Measurements from ENCODE around the gene NDOR1. TPM values are rescaled to one million over a fixed set of nuclear protein-coding genes. Genes with fewer than 3 reads are reported as not detected.

The NDOR1 gene
- total RNA-seq, 4 donors from 2014 or later, result 6.5 to 12.3 (median 8.0) TPM

DNA sequence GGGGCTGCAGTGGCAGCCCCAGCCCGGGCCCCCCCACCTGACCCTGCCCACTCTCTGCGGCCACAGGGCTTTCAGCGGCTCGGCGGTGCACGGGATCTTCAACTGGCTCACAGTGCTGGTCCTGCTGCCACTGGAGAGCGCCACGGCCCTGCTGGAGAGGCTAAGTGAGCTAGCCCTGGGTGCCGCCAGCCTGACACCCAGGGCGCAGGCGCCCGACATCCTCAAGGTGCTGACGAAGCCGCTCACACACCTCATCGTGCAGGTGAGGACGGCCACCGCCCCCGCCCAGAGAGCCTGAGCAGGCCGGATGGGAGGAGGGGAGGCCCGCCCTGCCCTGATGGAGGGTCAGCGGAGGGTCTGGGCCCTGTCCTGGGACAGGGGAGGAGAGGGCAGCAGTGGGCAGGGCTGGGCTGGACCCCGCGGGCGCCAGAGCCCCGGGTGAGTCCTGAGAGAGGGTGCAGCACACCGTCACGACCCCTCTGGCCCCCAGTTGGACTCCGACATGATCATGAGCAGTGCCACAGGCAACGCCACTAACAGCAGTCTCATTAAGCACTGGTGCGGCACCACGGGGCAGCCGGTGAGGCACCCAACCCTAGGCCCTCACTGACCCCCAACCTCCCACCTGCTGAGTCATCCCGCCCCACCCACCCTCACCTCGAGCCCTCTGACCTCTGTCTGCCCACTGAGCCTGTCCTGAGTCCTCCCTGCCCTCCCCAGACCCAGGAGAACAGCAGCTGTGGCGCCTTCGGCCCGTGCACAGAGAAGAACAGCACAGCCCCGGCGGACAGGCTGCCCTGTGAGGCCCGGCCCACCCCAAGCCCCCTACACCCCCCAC, 27.9 kb downstream of the NDOR1 start:
- intact Hi-C loops (cut with DNase I), result no loop called here
- H3K4me3 ChIP-seq, result no peak overlapping the region
- no peak overlapping the region for H3K27ac ChIP-seq (replicated peaks in 1 of 4)
- peaks cover 0 to 69% (median 42%) of the 10 kb centered on the region in 4 donors for H3K27me3 ChIP-seq
- no peak for TF ChIP-seq POLR2A (IDR thresholded peaks at IDR 0.05; ENCODE audit: low read depth)
- TF ChIP-seq POLR2AphosphoS5 (IDR thresholded peaks at IDR 0.05), result no peak
- no peak for TF ChIP-seq EP300 (IDR thresholded peaks at IDR 0.05)
- TF ChIP-seq, protein P1, sequence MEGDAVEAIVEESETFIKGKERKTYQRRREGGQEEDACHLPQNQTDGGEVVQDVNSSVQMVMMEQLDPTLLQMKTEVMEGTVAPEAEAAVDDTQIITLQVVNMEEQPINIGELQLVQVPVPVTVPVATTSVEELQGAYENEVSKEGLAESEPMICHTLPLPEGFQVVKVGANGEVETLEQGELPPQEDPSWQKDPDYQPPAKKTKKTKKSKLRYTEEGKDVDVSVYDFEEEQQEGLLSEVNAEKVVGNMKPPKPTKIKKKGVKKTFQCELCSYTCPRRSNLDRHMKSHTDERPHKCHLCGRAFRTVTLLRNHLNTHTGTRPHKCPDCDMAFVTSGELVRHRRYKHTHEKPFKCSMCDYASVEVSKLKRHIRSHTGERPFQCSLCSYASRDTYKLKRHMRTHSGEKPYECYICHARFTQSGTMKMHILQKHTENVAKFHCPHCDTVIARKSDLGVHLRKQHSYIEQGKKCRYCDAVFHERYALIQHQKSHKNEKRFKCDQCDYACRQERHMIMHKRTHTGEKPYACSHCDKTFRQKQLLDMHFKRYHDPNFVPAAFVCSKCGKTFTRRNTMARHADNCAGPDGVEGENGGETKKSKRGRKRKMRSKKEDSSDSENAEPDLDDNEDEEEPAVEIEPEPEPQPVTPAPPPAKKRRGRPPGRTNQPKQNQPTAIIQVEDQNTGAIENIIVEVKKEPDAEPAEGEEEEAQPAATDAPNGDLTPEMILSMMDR (IDR thresholded peaks at IDR 0.05), result no peak
- H3K9me3 ChIP-seq, result no peaks in the 10 kb centered on the region
- WGBS, result 79% methylated on average over 12 of the region's 40 CpGs
- no peaks in the 10 kb centered on the region for H3K36me3 ChIP-seq
- peaks cover 25 to 38% (median 29%) of the 10 kb centered on the region in 4 donors for H3K4me1 ChIP-seq
- no peak for DNase-seq (ENCODE audit: extremely low spot score)

DNA sequence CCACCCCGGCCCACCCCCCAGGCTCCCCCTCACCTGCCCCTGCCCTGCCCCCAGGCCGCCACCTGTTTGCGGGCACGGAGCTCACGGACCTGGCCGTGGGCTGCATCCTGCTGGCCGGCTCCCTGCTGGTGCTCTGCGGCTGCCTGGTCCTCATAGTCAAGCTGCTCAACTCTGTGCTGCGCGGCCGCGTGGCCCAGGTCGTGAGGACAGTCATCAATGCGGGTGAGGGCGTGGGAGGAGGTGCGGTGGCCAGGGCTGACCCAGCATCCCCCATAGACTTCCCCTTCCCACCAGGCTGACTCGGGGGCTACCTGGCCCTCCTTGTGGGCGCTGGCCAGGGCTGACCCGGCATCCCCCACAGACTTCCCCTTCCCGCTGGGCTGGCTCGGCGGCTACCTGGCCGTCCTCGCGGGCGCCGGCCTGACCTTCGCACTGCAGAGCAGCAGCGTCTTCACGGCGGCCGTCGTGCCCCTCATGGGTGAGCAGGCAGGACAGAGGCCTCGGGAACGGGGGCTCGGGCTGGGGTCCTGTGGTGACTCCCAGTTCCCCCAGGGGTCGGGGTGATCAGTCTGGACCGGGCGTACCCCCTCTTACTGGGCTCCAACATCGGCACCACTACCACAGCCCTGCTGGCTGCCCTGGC, 28.7 kb downstream of the NDOR1 start:
- 69% methylated on average over 13 of the region's 40 CpGs for WGBS
- no peaks in the 10 kb centered on the region for H3K36me3 ChIP-seq
- no peaks in the 10 kb centered on the region for H3K9me3 ChIP-seq
- DNase-seq (ENCODE audit: extremely low spot score), result no peak
- H3K4me1 ChIP-seq, result peaks cover 32 to 46% (median 36%) of the 10 kb centered on the region in 4 donors
- H3K27me3 ChIP-seq, result peaks cover 0 to 61% (median 36%) of the 10 kb centered on the region in 4 donors
- no peak overlapping the region for H3K27ac ChIP-seq (replicated peaks in 1 of 4)
- H3K4me3 ChIP-seq, result no peak overlapping the region
- TF ChIP-seq, protein P1 (IDR thresholded peaks at IDR 0.05), result no peak
- TF ChIP-seq EP300 (IDR thresholded peaks at IDR 0.05) (no peak), POLR2A (IDR thresholded peaks at IDR 0.05; ENCODE audit: low read depth) (no peak), POLR2AphosphoS5 (IDR thresholded peaks at IDR 0.05) (no peak)
- intact Hi-C loops (cut with DNase I), result no loop called here

DNA sequence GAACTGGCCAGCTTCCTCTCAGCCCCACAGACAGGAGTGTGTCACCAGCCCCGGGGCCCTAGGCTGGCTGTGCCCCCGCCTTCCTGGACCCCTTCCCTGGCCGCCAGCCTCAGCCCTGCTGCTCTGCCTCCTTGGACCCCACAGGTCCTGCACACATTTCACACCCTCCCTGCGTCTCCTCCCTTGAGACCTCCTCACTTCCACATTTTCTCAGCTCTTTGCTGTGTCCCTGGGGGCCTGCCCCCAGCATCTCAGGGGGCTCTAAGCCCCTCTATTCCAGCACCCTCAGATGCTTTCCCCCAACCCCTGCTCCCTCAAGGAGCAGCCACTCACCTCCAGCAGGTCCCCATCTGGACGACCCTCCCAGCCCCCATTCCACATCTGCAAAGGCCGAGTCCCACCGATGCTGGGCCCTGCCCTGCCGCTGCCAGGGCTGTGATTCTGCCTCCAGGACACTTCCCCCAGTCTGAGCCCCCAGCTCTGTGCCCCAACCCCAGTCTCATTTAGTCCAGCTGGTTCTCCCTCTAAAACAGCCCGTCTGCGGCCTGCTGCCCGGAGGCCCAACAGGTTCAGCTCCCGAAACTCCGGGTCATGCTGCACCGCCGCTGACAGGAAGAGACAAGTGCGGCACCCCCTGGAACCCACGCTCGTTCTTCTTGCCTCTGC, 29.4 kb downstream of the NDOR1 start:
- WGBS, result 71% methylated on average over 16 of the region's 18 CpGs
- Histone ChIP-seq H3K27me3 (peaks cover 0 to 54% (median 29%) of the 10 kb centered on the region in 4 donors), H3K27ac (replicated peaks in 1 of 4) (no peak overlapping the region), H3K4me1 (peaks cover 39 to 53% (median 43%) of the 10 kb centered on the region in 4 donors), H3K36me3 (no peaks in the 10 kb centered on the region), H3K9me3 (no peaks in the 10 kb centered on the region), H3K4me3 (no peak overlapping the region)
- no peak for DNase-seq (ENCODE audit: extremely low spot score)
- TF ChIP-seq, protein P1 (IDR thresholded peaks at IDR 0.05), result no peak
- TF ChIP-seq EP300 (IDR thresholded peaks at IDR 0.05) (no peak), POLR2A (IDR thresholded peaks at IDR 0.05; ENCODE audit: low read depth) (no peak), POLR2AphosphoS5 (IDR thresholded peaks at IDR 0.05) (no peak)
- intact Hi-C loops (cut with DNase I), result no loop called here

DNA sequence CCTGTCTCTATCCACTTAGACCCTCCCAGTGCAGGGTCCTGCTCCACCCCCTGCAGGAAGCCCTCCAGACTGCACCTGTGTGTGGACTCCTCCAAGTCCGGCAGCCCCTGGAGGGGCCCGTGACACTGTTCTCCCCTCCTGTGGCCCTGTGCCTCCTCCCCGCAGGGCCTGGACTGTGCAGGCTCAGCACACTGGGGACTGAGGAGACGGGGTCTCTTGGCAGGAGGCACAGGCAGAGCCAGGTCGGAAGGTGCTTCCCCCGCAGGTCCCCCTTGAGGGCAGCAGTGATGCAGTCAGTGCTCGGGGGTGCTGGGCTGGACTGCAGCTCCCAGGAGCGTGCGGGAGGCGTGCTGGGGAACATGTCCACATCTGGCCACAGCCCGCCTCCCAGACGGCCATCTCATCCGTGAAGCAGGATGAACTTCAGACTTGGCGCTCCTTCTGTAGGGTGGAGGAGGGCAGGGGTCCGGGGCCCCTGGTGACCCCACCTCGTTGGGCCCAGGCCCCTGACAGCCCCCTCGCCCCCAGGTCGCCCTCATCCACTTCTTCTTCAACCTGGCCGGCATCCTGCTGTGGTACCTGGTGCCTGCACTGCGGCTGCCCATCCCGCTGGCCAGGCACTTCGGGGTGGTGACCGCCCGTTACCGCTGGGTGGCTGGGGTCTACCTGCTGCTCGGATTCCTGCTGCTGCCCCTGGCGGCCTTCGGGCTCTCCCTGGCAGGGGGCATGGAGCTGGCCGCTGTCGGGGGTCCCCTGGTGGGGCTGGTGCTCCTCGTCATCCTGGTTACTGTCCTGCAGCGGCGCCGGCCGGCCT, 30.1 kb downstream of the NDOR1 start:
- no peak for TF ChIP-seq POLR2AphosphoS5 (IDR thresholded peaks at IDR 0.05)
- TF ChIP-seq, protein P1 (IDR thresholded peaks at IDR 0.05), result no peak
- TF ChIP-seq POLR2A (IDR thresholded peaks at IDR 0.05; ENCODE audit: low read depth), result no peak
- TF ChIP-seq EP300 (IDR thresholded peaks at IDR 0.05), result no peak
- H3K36me3 ChIP-seq, result no peaks in the 10 kb centered on the region
- DNase-seq (ENCODE audit: extremely low spot score), result no peak
- H3K27ac ChIP-seq (replicated peaks in 1 of 4), result peak overlapping the region in 1 of 4 donors; percentile 1
- intact Hi-C loops (cut with DNase I), result no loop called here
- peaks cover 40 to 60% (median 48%) of the 10 kb centered on the region in 4 donors for H3K4me1 ChIP-seq
- H3K9me3 ChIP-seq, result no peaks in the 10 kb centered on the region
- WGBS, result 52% methylated on average over 4 of the region's 35 CpGs
- H3K27me3 ChIP-seq, result peaks cover 0 to 46% (median 22%) of the 10 kb centered on the region in 4 donors
- peak overlapping the region; percentile 29 to 43 (median 37) for H3K4me3 ChIP-seq

All from esophagus muscularis mucosa (tissue), 4 donors.